22Rv1 (cell line): Measurements from ENCODE around the gene PHYKPL.

Source experiments
- H3K27ac ChIP-seq: fragments of 450-650 bp; 2 replicates; pipeline ENCODE4 v1.5.1; 2017
- ZFX ChIP-seq: fragments of 450-650 bp; IDR thresholded peaks from 2 replicates; pipeline ENCODE4 v1.6.1; 2017; ENCODE audit warnings: antibody characterized with exemption, borderline replicate concordance
- TF ChIP-seq, protein P1 (sequence below): fragments of 450-650 bp; IDR thresholded peaks from 2 replicates; pipeline ENCODE4 v1.5.1; 2017; ENCODE audit warnings: mild to moderate bottlenecking

PHYKPL gene

DNA sequence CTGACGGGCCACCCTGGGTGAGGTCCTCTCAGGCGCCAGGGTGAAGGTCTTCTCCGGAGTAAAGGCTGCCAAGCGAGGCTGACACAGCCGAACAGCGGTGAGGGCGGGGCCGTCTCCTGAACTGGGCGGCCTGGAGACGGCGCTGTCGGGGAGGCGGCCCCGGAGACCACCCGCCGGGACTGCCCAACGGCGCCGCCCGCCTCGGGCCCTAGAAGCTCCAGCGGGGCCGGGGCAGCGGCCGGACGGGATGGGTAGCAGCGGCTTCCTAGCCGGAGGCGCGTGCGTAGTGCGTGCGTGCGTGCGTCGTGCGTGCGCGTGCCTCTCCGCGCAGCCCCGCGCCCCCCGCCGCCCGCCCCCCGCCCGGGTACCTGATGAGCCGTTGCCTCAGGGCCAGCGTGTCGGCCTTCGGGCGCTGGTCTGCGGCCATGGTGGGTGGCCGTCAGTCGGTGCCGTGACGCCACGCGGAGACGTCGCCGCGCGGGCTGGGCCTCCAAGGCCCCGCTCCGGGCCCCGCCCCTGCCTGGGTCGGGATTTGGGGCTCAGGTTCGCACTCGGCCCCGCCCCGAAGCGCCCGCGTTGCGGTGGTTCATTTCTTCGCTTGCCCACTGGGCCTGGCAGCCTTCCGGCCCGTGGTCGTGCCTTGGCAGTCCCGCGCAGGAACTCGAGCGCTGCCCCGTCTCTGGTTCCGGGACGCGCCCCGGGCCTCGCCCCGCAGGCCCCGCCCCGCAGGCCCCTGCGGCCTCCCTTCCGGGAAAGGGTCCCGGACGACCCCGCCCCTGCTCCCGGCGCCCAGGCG is at the start of gene PHYKPL:
PHYKPL (minus strand) TSS at position 679 of the 796 bp plus-strand sequence; CDS start at position 427, 252 bp downstream.
- peak within 1 kb of the TSS; percentile 88 for H3K27ac ChIP-seq
- no peak for TF ChIP-seq ZFX
- TF ChIP-seq, protein P1, sequence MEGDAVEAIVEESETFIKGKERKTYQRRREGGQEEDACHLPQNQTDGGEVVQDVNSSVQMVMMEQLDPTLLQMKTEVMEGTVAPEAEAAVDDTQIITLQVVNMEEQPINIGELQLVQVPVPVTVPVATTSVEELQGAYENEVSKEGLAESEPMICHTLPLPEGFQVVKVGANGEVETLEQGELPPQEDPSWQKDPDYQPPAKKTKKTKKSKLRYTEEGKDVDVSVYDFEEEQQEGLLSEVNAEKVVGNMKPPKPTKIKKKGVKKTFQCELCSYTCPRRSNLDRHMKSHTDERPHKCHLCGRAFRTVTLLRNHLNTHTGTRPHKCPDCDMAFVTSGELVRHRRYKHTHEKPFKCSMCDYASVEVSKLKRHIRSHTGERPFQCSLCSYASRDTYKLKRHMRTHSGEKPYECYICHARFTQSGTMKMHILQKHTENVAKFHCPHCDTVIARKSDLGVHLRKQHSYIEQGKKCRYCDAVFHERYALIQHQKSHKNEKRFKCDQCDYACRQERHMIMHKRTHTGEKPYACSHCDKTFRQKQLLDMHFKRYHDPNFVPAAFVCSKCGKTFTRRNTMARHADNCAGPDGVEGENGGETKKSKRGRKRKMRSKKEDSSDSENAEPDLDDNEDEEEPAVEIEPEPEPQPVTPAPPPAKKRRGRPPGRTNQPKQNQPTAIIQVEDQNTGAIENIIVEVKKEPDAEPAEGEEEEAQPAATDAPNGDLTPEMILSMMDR, result peak; percentile 29; the same call in 1 of the 2 replicates

GRCh38 chr5:178282391-178282790 is 49.8 kb upstream of the PHYKPL start:
- no peak overlapping the region for H3K27ac ChIP-seq
- TF ChIP-seq, protein P1, result no peak
- no peak for TF ChIP-seq ZFX

- no peak overlapping the region for H3K27ac ChIP-seq
- TF ChIP-seq, protein P1, result no peak
- TF ChIP-seq ZFX, result no peak
Measured at GRCh38 chr5:178281331-178281730, 48.7 kb upstream of the PHYKPL start.

- TF ChIP-seq ZFX, result no peak
- TF ChIP-seq, protein P1, result no peak
Measured at GRCh38 chr5:178280631-178281030, 48.0 kb upstream of the PHYKPL start.

DNA sequence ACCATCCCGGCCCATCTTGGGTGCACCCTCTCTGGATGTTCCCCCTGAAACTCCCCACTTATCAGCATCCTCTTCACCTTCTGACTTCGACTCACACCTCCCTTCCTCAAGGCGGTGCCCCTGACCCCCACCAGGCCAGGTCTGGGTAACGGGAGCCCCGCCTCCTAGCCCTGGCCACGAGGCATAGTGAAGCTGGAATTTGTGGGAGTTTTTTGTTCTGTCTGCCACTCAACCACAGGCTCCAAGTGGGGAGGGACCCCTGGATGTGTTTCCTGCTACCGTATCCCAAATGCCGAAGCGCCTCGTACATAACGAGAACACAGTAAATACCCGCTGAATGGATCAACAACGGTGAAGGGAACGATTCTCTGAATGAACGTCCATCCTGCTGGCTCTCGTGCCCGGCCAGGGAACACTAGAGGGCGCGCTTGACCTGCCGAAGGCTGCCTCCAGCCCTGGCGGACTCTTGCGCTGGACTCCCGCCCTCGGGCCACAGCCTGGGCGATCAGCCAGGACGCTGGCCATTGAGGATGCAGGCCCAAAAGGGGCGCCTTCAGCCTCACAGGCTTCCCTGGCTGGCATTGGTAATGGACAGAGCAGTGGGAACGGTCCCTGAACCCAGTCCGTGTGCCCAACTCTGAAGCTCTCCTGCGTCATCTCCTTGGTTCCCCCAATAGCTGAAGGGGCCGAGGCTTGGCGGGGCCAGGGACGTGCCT is 47.3 kb upstream of the PHYKPL start:
- no peak for TF ChIP-seq ZFX
- TF ChIP-seq, protein P1, result peak; percentile 94
- no peak overlapping the region for H3K27ac ChIP-seq

More at GRCh38 chr5:178280631-178281030, 48.0 kb upstream of the PHYKPL start:
- H3K27ac ChIP-seq, result no peak overlapping the region

GRCh38 chr5:178279026-178279722 is 46.6 kb upstream of the PHYKPL start:
- no peak overlapping the region for H3K27ac ChIP-seq
- TF ChIP-seq, protein P1, result no peak
- TF ChIP-seq ZFX, result no peak
